ENCODE data around the gene SPI1.

- TF ChIP-seq POLR2AphosphoS5 (IDR thresholded peaks at IDR 0.05; ENCODE audit: low read depth, low read length) (peak; percentile 36; the same call in 1 of the 2 replicates), TAF1 (IDR thresholded peaks at IDR 0.05; ENCODE audit: borderline replicate concordance, insufficient read depth, low read length) (no peak), SIN3A (IDR thresholded peaks at IDR 0.05; ENCODE audit: borderline replicate concordance, insufficient read depth, low read length) (no peak), FOXP2 (optimal IDR thresholded peaks at IDR 0.05; ENCODE audit: borderline replicate concordance, extremely low read depth, extremely low read length, insufficient read depth) (no peak)
- TF ChIP-seq, protein P1, sequence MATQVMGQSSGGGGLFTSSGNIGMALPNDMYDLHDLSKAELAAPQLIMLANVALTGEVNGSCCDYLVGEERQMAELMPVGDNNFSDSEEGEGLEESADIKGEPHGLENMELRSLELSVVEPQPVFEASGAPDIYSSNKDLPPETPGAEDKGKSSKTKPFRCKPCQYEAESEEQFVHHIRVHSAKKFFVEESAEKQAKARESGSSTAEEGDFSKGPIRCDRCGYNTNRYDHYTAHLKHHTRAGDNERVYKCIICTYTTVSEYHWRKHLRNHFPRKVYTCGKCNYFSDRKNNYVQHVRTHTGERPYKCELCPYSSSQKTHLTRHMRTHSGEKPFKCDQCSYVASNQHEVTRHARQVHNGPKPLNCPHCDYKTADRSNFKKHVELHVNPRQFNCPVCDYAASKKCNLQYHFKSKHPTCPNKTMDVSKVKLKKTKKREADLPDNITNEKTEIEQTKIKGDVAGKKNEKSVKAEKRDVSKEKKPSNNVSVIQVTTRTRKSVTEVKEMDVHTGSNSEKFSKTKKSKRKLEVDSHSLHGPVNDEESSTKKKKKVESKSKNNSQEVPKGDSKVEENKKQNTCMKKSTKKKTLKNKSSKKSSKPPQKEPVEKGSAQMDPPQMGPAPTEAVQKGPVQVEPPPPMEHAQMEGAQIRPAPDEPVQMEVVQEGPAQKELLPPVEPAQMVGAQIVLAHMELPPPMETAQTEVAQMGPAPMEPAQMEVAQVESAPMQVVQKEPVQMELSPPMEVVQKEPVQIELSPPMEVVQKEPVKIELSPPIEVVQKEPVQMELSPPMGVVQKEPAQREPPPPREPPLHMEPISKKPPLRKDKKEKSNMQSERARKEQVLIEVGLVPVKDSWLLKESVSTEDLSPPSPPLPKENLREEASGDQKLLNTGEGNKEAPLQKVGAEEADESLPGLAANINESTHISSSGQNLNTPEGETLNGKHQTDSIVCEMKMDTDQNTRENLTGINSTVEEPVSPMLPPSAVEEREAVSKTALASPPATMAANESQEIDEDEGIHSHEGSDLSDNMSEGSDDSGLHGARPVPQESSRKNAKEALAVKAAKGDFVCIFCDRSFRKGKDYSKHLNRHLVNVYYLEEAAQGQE (IDR thresholded peaks at IDR 0.05; ENCODE audit: insufficient read depth in 1 of 2, low read depth in 2 of 2, low read length in 2 of 2) = no peak
These were observed 39.4 kb upstream of the SPI1 start for GRCh38 chr11:47417712-47418111.
